ENCODE measurements around the gene PCF11.

The PCF11 gene

DNA sequence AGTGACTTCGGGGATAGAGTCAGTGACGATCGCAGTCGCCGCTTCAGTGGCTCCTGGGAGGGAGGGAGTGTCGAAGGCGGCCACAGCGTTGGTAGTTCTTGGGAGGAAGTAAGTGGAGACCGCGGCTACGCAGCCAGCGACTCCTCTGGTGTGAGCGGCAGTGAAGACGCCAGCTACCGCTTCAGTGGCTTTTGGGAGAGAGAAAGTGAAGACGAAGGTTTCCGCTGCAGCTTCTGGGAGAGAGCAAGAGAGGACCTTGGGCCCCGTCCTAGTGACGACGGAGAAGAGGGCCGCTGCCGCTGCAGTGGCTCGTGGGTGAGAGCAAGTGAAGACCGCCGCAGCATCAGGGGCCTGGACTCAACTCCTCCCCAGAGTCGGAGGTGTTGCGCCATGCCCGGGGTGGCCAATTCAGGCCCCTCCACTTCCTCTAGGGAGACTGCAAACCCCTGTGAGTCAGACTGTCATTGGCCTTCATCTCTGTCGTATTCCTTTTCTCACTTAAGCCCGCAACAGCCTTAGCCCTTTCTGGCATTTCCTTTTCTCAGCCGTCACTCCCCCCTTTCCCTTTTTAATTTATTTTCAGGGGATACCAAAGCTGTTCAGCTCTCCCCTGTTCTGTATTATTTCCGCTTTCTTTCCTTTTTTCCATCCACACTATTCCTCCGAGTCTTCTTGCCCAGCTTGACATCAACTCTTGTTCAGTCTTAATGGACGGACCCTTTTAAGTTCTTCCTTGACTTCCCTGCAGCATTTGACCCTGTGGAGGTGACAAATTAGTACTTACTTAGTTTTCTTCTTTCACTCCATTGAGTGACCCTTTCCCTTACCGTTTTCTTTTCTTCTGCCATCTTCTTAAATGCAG, 37.6 kb downstream of the PCF11 start:
- H3K27ac ChIP-seq = no peak overlapping the region
- H3K4me3 ChIP-seq (ENCODE audit: low read depth, low read length) = peak overlapping the region; percentile 97
- peak; percentile 33 for DNase-seq

GRCh38 chr11:83195143-83195466, 38.2 kb downstream of the PCF11 start:
- DNase-seq = no peak
- TF ChIP-seq CTCF (IDR thresholded peaks at IDR 0.05; ENCODE audit: low read depth, low read length) = no peak
- Histone ChIP-seq H3K27me3 (ENCODE audit: insufficient read depth, low read depth, severe bottlenecking) (no peaks in the 10 kb centered on the region), H3K36me3 (peaks cover 21% of the 10 kb centered on the region), H3K4me3 (ENCODE audit: low read depth, low read length) (peak overlapping the region; percentile 97; the same call in 1 of the 2 replicates), H3K9me3 (ENCODE audit: severe bottlenecking) (no peaks in the 10 kb centered on the region), H3K27ac (no peak overlapping the region)

More for the DNA sequence above, 37.6 kb downstream of the PCF11 start:
- H3K27me3 ChIP-seq (ENCODE audit: insufficient read depth, low read depth, severe bottlenecking) = no peaks in the 10 kb centered on the region
- peaks cover 26% of the 10 kb centered on the region for H3K36me3 ChIP-seq
- no peaks in the 10 kb centered on the region for H3K9me3 ChIP-seq (ENCODE audit: severe bottlenecking)
- TF ChIP-seq CTCF (IDR thresholded peaks at IDR 0.05; ENCODE audit: low read depth, low read length) = no peak

GRCh38 chr11:83195649-83196048, 38.7 kb downstream of the PCF11 start:
- Histone ChIP-seq H3K27me3 (ENCODE audit: insufficient read depth, low read depth, severe bottlenecking) (no peaks in the 10 kb centered on the region), H3K36me3 (peaks cover 17% of the 10 kb centered on the region), H3K27ac (no peak overlapping the region), H3K4me3 (ENCODE audit: low read depth, low read length) (no peak overlapping the region), H3K9me3 (ENCODE audit: severe bottlenecking) (no peaks in the 10 kb centered on the region)
- DNase-seq = no peak
- TF ChIP-seq CTCF (IDR thresholded peaks at IDR 0.05; ENCODE audit: low read depth, low read length) = no peak

GRCh38 chr11:83200035-83200434, 43.1 kb downstream of the PCF11 start:
- Histone ChIP-seq H3K36me3 (no peaks in the 10 kb centered on the region), H3K27me3 (ENCODE audit: insufficient read depth, low read depth, severe bottlenecking) (no peaks in the 10 kb centered on the region), H3K27ac (no peak overlapping the region), H3K9me3 (ENCODE audit: severe bottlenecking) (no peaks in the 10 kb centered on the region), H3K4me3 (ENCODE audit: low read depth, low read length) (no peak overlapping the region)
- no peak for DNase-seq
- no peak for TF ChIP-seq CTCF (IDR thresholded peaks at IDR 0.05; ENCODE audit: low read depth, low read length)

GRCh38 chr11:83205608-83206185, 48.8 kb downstream of the PCF11 start:
- no peaks in the 10 kb centered on the region for H3K9me3 ChIP-seq (ENCODE audit: severe bottlenecking)
- H3K4me3 ChIP-seq (ENCODE audit: low read depth, low read length) = no peak overlapping the region
- H3K27me3 ChIP-seq (ENCODE audit: insufficient read depth, low read depth, severe bottlenecking) = no peaks in the 10 kb centered on the region
- no peak for DNase-seq
- no peak overlapping the region for H3K27ac ChIP-seq
- TF ChIP-seq CTCF (IDR thresholded peaks at IDR 0.05; ENCODE audit: low read depth, low read length) = no peak
- H3K36me3 ChIP-seq = no peaks in the 10 kb centered on the region

All from WERI-Rb-1 (cell line).